Stimulated activated naive CD4-positive, alpha-beta T cell treated with Interleukin-2 at 50 U/mL for 16 hours (primary cell): Measurements from ENCODE around the gene AMER1.

Experiments
- DNase-seq: peaks from one replicate; lab custom pipeline; 2025; lab: John Stamatoyannopoulos, UW

The AMER1 gene

GRCh38 chrX:64184396-64184795 is 21.1 kb downstream of the AMER1 start:
- no peak for DNase-seq

GRCh38 chrX:64182208-64182607 is 23.3 kb downstream of the AMER1 start:
- no peak for DNase-seq

- DNase-seq, result no peak
These were observed 28.6 kb downstream of the AMER1 start for GRCh38 chrX:64176876-64177275.

- no peak for DNase-seq
These were observed 35.5 kb downstream of the AMER1 start for GRCh38 chrX:64169988-64170387.

- no peak for DNase-seq
These were observed 52.7 kb downstream of the AMER1 start for GRCh38 chrX:64152857-64153256.

- DNase-seq, result no peak
These were observed 53.6 kb downstream of the AMER1 start for GRCh38 chrX:64151911-64152310.

GRCh38 chrX:64150775-64151174 is 54.7 kb downstream of the AMER1 start:
- no peak for DNase-seq
